HepG2 (cell line): ENCODE measurements around the gene TCAP. TPM values are rescaled to one million over a fixed set of nuclear protein-coding genes. Genes with fewer than 3 reads are reported as not detected.

Experiments used
- ATF7 ChIP-seq, 2 experiments: fragments of 450-650 bp in 1 of 2; sonication (generic) in 1 of 2; formaldehyde crosslinking in 1 of 2; IDR thresholded peaks; 2 replicates each; pipeline versions ENCODE4 v1.4.0 to v1.6.1; 2016 to 2020; ENCODE audit warnings: antibody characterized with exemption in 1 of 2, mild to moderate bottlenecking in 1 of 2, missing genetic modification reagents in 1 of 2
- FOXJ3 ChIP-seq: sonication (generic); formaldehyde crosslinking; IDR thresholded peaks from 2 replicates; pipeline ENCODE4 v1.4.0; 2020; ENCODE audit warnings: missing genetic modification reagents, mild to moderate bottlenecking, borderline replicate concordance
- GLMP ChIP-seq: sonication (generic); formaldehyde crosslinking; IDR thresholded peaks from 2 replicates; pipeline ENCODE4 v1.9.0; 2021; ENCODE audit warnings: missing genetic modification reagents, mild to moderate bottlenecking, borderline replicate concordance
- HNF1A ChIP-seq, 2 experiments: sonication (generic) in 1 of 2; formaldehyde crosslinking in 1 of 2; IDR thresholded peaks; 2 replicates each; pipeline versions ENCODE4 v1.4.0 to v1.6.1; 2016 to 2020; ENCODE audit warnings: borderline replicate concordance in 1 of 2, low read depth in 1 of 2, mild to moderate bottlenecking in 1 of 2, missing genetic modification reagents in 1 of 2
- IKZF5 ChIP-seq: IDR thresholded peaks from 2 replicates; pipeline ENCODE4 v1.6.1; 2018; ENCODE audit warnings: missing genetic modification reagents, mild to moderate bottlenecking, missing compliant biosample characterization
- KDM5B ChIP-seq: sonication (generic); formaldehyde crosslinking; IDR thresholded peaks from 2 replicates; pipeline ENCODE4 v1.4.0; 2020; ENCODE audit warnings: missing genetic modification reagents, mild to moderate bottlenecking, borderline replicate concordance
- NFE2 ChIP-seq: sonication (generic); formaldehyde crosslinking; IDR thresholded peaks from 2 replicates; pipeline ENCODE4 v1.4.0; 2020; ENCODE audit warnings: missing genetic modification reagents
- RAD21 ChIP-seq: fragments of 450-650 bp; formaldehyde crosslinking; IDR thresholded peaks from 2 replicates; pipeline ENCODE4 v1.5.0; 2020; ENCODE audit warnings: mild to moderate bottlenecking
- RARA ChIP-seq: IDR thresholded peaks from 2 replicates; pipeline ENCODE4 v1.6.1; 2016; ENCODE audit warnings: missing genetic modification reagents, missing compliant biosample characterization
- SOX13 ChIP-seq, 3 experiments: fragments of 450-650 bp in 1 of 3; sonication (generic) in 1 of 3; formaldehyde crosslinking in 1 of 3; IDR thresholded peaks in 2 of 3; conservative IDR thresholded peaks in 1 of 3; 2 replicates each; pipeline versions ENCODE4 v1.5.0 to v1.6.1; 2016 to 2020; ENCODE audit warnings: antibody characterized with exemption in 1 of 3, mild to moderate bottlenecking in 1 of 3, missing compliant biosample characterization in 1 of 3, missing genetic modification reagents in 1 of 3, moderate library complexity in 1 of 3
- SP4 ChIP-seq: sonication (generic); formaldehyde crosslinking; IDR thresholded peaks from 2 replicates; pipeline ENCODE4 v1.8.1; 2023; ENCODE audit warnings: mild to moderate bottlenecking, missing genetic modification reagents
- TBX3 ChIP-seq: fragments of 450-650 bp; IDR thresholded peaks from 2 replicates; pipeline ENCODE4 v1.6.1; 2017; ENCODE audit warnings: antibody characterized with exemption, mild to moderate bottlenecking, inconsistent platforms, borderline replicate concordance
- THRA ChIP-seq: sonication (generic); formaldehyde crosslinking; IDR thresholded peaks from 2 replicates; pipeline ENCODE4 v1.4.0; 2020; ENCODE audit warnings: missing genetic modification reagents, borderline replicate concordance
- YEATS2 ChIP-seq: sonication (generic); formaldehyde crosslinking; IDR thresholded peaks from 2 replicates; pipeline ENCODE4 v1.4.0; 2020; ENCODE audit warnings: missing genetic modification reagents, borderline replicate concordance
- ZFP91 ChIP-seq: sonication (generic); formaldehyde crosslinking; IDR thresholded peaks from 2 replicates; pipeline ENCODE4 v1.9.0; 2022; ENCODE audit warnings: missing genetic modification reagents, mild to moderate bottlenecking, borderline replicate concordance
- ZNF350 ChIP-seq: sonication (generic); formaldehyde crosslinking; IDR thresholded peaks from 2 replicates; pipeline ENCODE4 v1.4.0; 2020; ENCODE audit warnings: mild to moderate bottlenecking, low read depth, missing genetic modification reagents, borderline replicate concordance
- polyA plus RNA-seq, 8 experiments: library from polyadenylated mRNA; depleted of rRNA in 3 of 8; stranded (reverse) in 7 of 8; unstranded in 1 of 8; fragments of >200 nt; fragmentation: Illumina TruSeq in 4 of 8; extraction: Trizol in 4 of 8; gene quantifications; 2 replicates each; pipeline versions ENCODE4 v1.2.1 to v1.2.3, GENCODE V29; 2011 to 2016; ENCODE audit warnings: low read depth in 4 of 8, missing spikeins in 1 of 8, mixed read lengths in 1 of 8; ENCODE audit not compliant: insufficient read depth in 1 of 8
- total RNA-seq, 5 experiments: library from RNA; depleted of rRNA; stranded (reverse); fragments of >200 nt; fragmentation: Illumina TruSeq; extraction: Trizol; gene quantifications; 2 replicates each; pipeline ENCODE4 v1.2.3, GENCODE V29; 2016; ENCODE audit warnings: low read depth in 1 of 5

The TCAP gene
- total and polyA plus RNA-seq, 2 of the 13 experiments (the other 11 are each of a cell fraction or from before 2014, with no cell fraction given): 0.24 to 0.65 TPM

- TF ChIP-seq HNF1A (IDR thresholded peaks at IDR 0.05; ENCODE audit: low read depth): no peak
- peak; percentile 28; the same call in 1 of the 2 replicates for TF ChIP-seq HNF1A (CRISPR knock-in tag; IDR thresholded peaks at IDR 0.05; ENCODE audit: borderline replicate concordance)
- no peak for TF ChIP-seq FOXJ3
- TF ChIP-seq TBX3: 0 out of 2 replicates have a peak, but pooled peaks have one; percentile 18
- peak; percentile 65; the same call in 1 of the 2 replicates for TF ChIP-seq SP4 (CRISPR knock-in tag)
- TF ChIP-seq KDM5B: 0 out of 2 replicates have a peak, but pooled peaks have one; percentile 24
- peak; percentile 76 for TF ChIP-seq RAD21
- no peak for TF ChIP-seq ATF7 (IDR thresholded peaks at IDR 0.05)
- 0 out of 2 replicates have a peak, but pooled peaks have one; percentile 47 for TF ChIP-seq ATF7 (CRISPR knock-in tag; IDR thresholded peaks at IDR 0.05)
- TF ChIP-seq NFE2 (CRISPR knock-in tag): 0 out of 2 replicates have a peak, but pooled peaks have one; percentile 2
- peak; percentile 91; the same call in 1 of the 2 replicates for TF ChIP-seq THRA (CRISPR knock-in tag)
- peak; percentile 25; the same call in 1 of the 2 replicates for TF ChIP-seq ZFP91 (CRISPR knock-in tag)
- no peak; the same call in 1 of the 2 replicates for TF ChIP-seq SOX13 (IDR thresholded peaks at IDR 0.05)
- peak in 1 of 2 experiments; percentile 70; a peak in 2 of 4 replicates for TF ChIP-seq SOX13 (CRISPR knock-in tag; conservative IDR thresholded peaks at IDR 0.05 in 1 of 2, IDR thresholded peaks at IDR 0.05 in 1 of 2)
- TF ChIP-seq GLMP (CRISPR knock-in tag): no peak
- peak; percentile 95 for TF ChIP-seq RARA
- peak; percentile 75 for TF ChIP-seq IKZF5 (CRISPR knock-in tag)
- 0 out of 2 replicates have a peak, but pooled peaks have one; percentile 27 for TF ChIP-seq YEATS2 (CRISPR knock-in tag)
- TF ChIP-seq ZNF350 (CRISPR knock-in tag): peak; percentile 70
Observed at GRCh38 chr17:39653662-39654331, 11.4 kb upstream of the TCAP start (continued).
